IMR-90 (cell line): ENCODE results near the gene ANKRD11. TPM values are rescaled to one million over a fixed set of nuclear protein-coding genes. Genes with fewer than 3 reads are reported as not detected.

Source experiments
- ATAC-seq: fragments of 200-7000 bp; cut with Tn5 transposase; 2 replicates; pipeline ENCODE4 v1.9.1; 2020; ENCODE audit warnings: low read depth, mild to moderate bottlenecking, moderate library complexity
- BruUV-seq: library from RNA; stranded (reverse); fragments of 400-500 nt; replicated peaks from 2 replicates; lab custom pipeline; 2021; lab: Mats Ljungman, UMichigan
- CTCF ChIA-PET: fragments of 300-600 bp; formaldehyde crosslinking; extraction: SDS; loops from one replicate; lab custom pipeline; 2021; ENCODE audit warnings: antibody characterized with exemption; lab: Yijun Ruan, JAX
- POLR2A ChIA-PET: fragments of 300-600 bp; sonication (Branson Sonifier 250); formaldehyde crosslinking; loops from one replicate; lab custom pipeline; 2022; ENCODE audit warnings: antibody characterized with exemption; ENCODE audit not compliant: unreplicated experiment; lab: Charles Lee
- DNase-seq: peaks from one replicate; pipeline ENCODE4 v3.0.0; 2013
- H2AFZ ChIP-seq: replicated peaks from 2 replicates; pipeline ENCODE3; 2013; ENCODE audit warnings: low read length, mild to moderate bottlenecking; ENCODE audit not compliant: poor library complexity
- H2AK5ac ChIP-seq: 2 replicates; pipeline ENCODE4 v1.6.1; 2013; ENCODE audit warnings: low read depth, low read length, inconsistent platforms
- H2AK9ac ChIP-seq: replicated peaks from 2 replicates; pipeline ENCODE3; 2013; ENCODE audit warnings: mild to moderate bottlenecking, low read depth, low read length, moderate library complexity; ENCODE audit not compliant: poor library complexity
- H2BK120ac ChIP-seq: 2 replicates; pipeline ENCODE4 v1.6.1; 2013; ENCODE audit warnings: low read depth, low read length, inconsistent platforms
- H2BK15ac ChIP-seq: 3 replicates; pipeline ENCODE4 v1.6.1; 2013; ENCODE audit warnings: low read depth, low read length, inconsistent platforms
- H2BK20ac ChIP-seq: 2 replicates; pipeline ENCODE4 v1.6.1; 2013; ENCODE audit warnings: low read depth, mild to moderate bottlenecking, inconsistent platforms, low read length, moderate library complexity
- H2BK5ac ChIP-seq: 2 replicates; pipeline ENCODE4 v1.6.1; 2013; ENCODE audit warnings: mild to moderate bottlenecking, low read depth, low read length, inconsistent platforms; ENCODE audit not compliant: poor library complexity, severe bottlenecking
- H3K14ac ChIP-seq: replicated peaks from 2 replicates; pipeline ENCODE4 v1.6.1; 2013; ENCODE audit warnings: low read depth, low read length, inconsistent platforms
- H3K18ac ChIP-seq: 2 replicates; pipeline ENCODE4 v1.6.1; 2013; ENCODE audit warnings: low read depth, low read length, control low read depth
- H3K23ac ChIP-seq: 2 replicates; pipeline ENCODE4 v1.6.1; 2013; ENCODE audit warnings: low read depth, low read length, inconsistent platforms
- H3K27ac ChIP-seq: 2 replicates; pipeline ENCODE4 v1.5.1; 2013; ENCODE audit warnings: mild to moderate bottlenecking, control low read depth, low read length; ENCODE audit not compliant: insufficient read depth
- H3K27me3 ChIP-seq: 2 replicates; pipeline ENCODE4 v1.6.1; 2013; ENCODE audit warnings: low read length; ENCODE audit not compliant: control insufficient read depth, insufficient read depth
- H3K36me3 ChIP-seq: 2 replicates; pipeline ENCODE4 v1.6.1; 2013; ENCODE audit warnings: low read length, mixed read lengths; ENCODE audit not compliant: control insufficient read depth, insufficient read depth
- H3K4ac ChIP-seq: 2 replicates; pipeline ENCODE4 v1.6.1; 2013; ENCODE audit warnings: low read depth, low read length, inconsistent platforms
- H3K4me1 ChIP-seq: 2 replicates; pipeline ENCODE4 v1.6.1; 2013; ENCODE audit warnings: low read length, mixed read lengths; ENCODE audit not compliant: control insufficient read depth, insufficient read depth
- H3K4me2 ChIP-seq: 2 replicates; pipeline ENCODE4 v1.6.1; 2013; ENCODE audit warnings: low read depth, mild to moderate bottlenecking, control low read depth, low read length, moderate library complexity
- H3K4me3 ChIP-seq: 2 replicates; pipeline ENCODE4 v1.5.1; 2013; ENCODE audit warnings: low read depth, mild to moderate bottlenecking, control low read depth, low read length, moderate library complexity; ENCODE audit not compliant: insufficient read depth
- H3K56ac ChIP-seq: 2 replicates; pipeline ENCODE4 v1.6.1; 2013; ENCODE audit warnings: low read length, inconsistent platforms; ENCODE audit not compliant: insufficient read depth; ENCODE audit errors: extremely low read depth
- H3K79me1 ChIP-seq, 2 experiments: 2 replicates each; pipeline ENCODE4 v1.6.1; 2013; ENCODE audit warnings: low read length in 2 of 2, inconsistent platforms in 1 of 2, low read depth in 1 of 2
- H3K9ac ChIP-seq: 2 replicates; pipeline ENCODE4 v1.6.1; 2013; ENCODE audit warnings: low read depth, low read length, control low read depth
- H3K9me1 ChIP-seq: 2 replicates; pipeline ENCODE4 v1.6.1; 2013; ENCODE audit warnings: low read length, inconsistent platforms; ENCODE audit not compliant: insufficient read depth
- H3K9me3 ChIP-seq: 2 replicates; pipeline ENCODE4 v1.6.1; 2013; ENCODE audit warnings: low read length; ENCODE audit not compliant: control insufficient read depth, insufficient read depth
- H4K20me1 ChIP-seq: 2 replicates; pipeline ENCODE4 v1.6.1; 2013; ENCODE audit warnings: low read length, inconsistent platforms; ENCODE audit not compliant: insufficient read depth
- H4K5ac ChIP-seq: 2 replicates; pipeline ENCODE4 v1.6.1; 2013; ENCODE audit warnings: mild to moderate bottlenecking, low read depth, low read length, control low read depth
- H4K8ac ChIP-seq, 2 experiments: 2 replicates each; pipeline ENCODE4 v1.6.1; 2013; ENCODE audit warnings: low read depth in 2 of 2, low read length in 2 of 2, control low read depth in 1 of 2, inconsistent platforms in 1 of 2
- H4K91ac ChIP-seq: 2 replicates; pipeline ENCODE4 v1.6.1; 2013; ENCODE audit warnings: low read depth, low read length, inconsistent platforms; ENCODE audit not compliant: insufficient read depth
- CEBPB ChIP-seq: IDR thresholded peaks from 2 replicates; pipeline ENCODE4 v1.6.1; 2012; ENCODE audit warnings: low read depth, low read length, improper control_type of control experiment
- FOS ChIP-seq: fragments of 150-350 bp; IDR thresholded peaks from 2 replicates; pipeline ENCODE4 v1.6.1; 2016; ENCODE audit warnings: low read depth, low read length
- NFE2L2 ChIP-seq: fragments of 150-350 bp; IDR thresholded peaks from 2 replicates; pipeline ENCODE4 v1.6.1; 2016; ENCODE audit warnings: low read depth, mild to moderate bottlenecking, low read length
- RFX5 ChIP-seq: IDR thresholded peaks from 2 replicates; pipeline ENCODE4 v1.8.0; 2012; ENCODE audit warnings: low read depth, mild to moderate bottlenecking, low read length, moderate library complexity
- SMC3 ChIP-seq: fragments of 150-350 bp; IDR thresholded peaks from 2 replicates; pipeline ENCODE4 v1.6.1; 2016; ENCODE audit warnings: low read depth, mild to moderate bottlenecking, antibody characterized with exemption, low read length, moderate library complexity
- WGBS, 2 experiments: methylation state at CpG; one replicate each; pipeline versions ENCODE4 v1.1.5 to v1.1.7; 2013; ENCODE audit warnings: missing lambda C conversion rate in 2 of 2; ENCODE audit not compliant: insufficient read length in 1 of 2; ENCODE audit errors: extremely low coverage in 2 of 2; 5-methylcytosine and 5-hydroxymethylcytosine counted together
- dilution Hi-C: fragments of 300-500 bp; cut with HindIII; formaldehyde crosslinking; loops from one replicate; pipeline ENCODE4 v1.14.3; 2018; ENCODE audit warnings: low sequenced_read_pairs; ENCODE audit not compliant: unreplicated experiment
- in situ Hi-C: fragments of 300-500 bp; cut with MboI; formaldehyde crosslinking; loops from 3 replicates; pipeline ENCODE4 v1.14.3; 2019; ENCODE audit warnings: low sequenced_read_pairs, inconsistent platforms, mixed read lengths
- intact Hi-C: fragments of 100-400 bp; cut with micrococcal nuclease; formaldehyde crosslinking; loops from 2 replicates; pipeline ENCODE4 v1.10.0; 2022
- polyA plus RNA-seq, 3 experiments: library from polyadenylated mRNA; depleted of rRNA; stranded (reverse); fragments of >200 nt; gene quantifications; 2 replicates each; pipeline ENCODE4 v1.2.3, GENCODE V29; 2012; ENCODE audit warnings: low replicate concordance in 1 of 3
- total RNA-seq: library from RNA; depleted of rRNA; stranded (reverse); fragments of >200 nt; gene quantifications from 2 replicates; pipeline ENCODE4 v1.2.3, GENCODE V29; 2012
- TF ChIP-seq, protein P1 (sequence below): fragments of 150-350 bp; IDR thresholded peaks from 2 replicates; pipeline ENCODE4 v1.6.1; 2017; ENCODE audit warnings: mild to moderate bottlenecking, antibody characterized with exemption, low read length, low read depth
- TF ChIP-seq, protein P2 (sequence below): conservative IDR thresholded peaks from 2 replicates; pipeline ENCODE4 v1.5.1; 2012; ENCODE audit warnings: mild to moderate bottlenecking, low read depth, low read length, improper control_type of control experiment

ANKRD11 gene
- total and polyA plus RNA-seq, 2 of the 4 experiments (the other 2 are of a cell fraction): 46.8 to 71.9 TPM

DNA sequence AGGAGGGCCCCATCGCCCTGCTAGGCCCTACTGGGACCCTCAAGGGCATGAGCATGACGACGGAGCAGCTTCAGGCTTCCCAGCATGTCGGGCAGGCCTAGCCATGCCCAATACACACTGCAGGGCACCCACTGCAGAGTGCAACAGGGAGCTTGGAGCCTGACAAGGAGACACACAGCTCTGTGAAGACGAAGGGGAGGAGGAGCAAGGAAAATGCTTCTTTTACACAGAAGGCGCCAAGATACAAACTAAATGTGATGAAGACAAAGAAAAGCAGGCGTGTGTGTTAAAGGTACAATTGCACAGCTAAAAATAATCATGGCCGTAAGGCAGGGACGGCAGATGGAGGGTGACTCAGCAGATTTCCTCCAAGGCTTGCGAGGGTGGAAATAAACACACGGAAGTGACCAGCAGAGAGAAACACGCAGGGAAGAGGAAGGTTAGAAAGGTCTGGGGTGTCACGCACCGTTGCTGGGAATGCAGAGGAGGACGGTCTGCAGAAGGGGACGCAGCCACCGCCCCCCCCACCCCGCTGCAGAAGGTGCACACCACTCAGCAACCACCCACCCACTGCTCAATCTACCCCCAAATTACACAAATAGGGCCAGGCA lies 164.4 kb downstream of the ANKRD11 start (continued):
- TF ChIP-seq NFE2L2 (peak; percentile 100), SMC3 (no peak)

DNA sequence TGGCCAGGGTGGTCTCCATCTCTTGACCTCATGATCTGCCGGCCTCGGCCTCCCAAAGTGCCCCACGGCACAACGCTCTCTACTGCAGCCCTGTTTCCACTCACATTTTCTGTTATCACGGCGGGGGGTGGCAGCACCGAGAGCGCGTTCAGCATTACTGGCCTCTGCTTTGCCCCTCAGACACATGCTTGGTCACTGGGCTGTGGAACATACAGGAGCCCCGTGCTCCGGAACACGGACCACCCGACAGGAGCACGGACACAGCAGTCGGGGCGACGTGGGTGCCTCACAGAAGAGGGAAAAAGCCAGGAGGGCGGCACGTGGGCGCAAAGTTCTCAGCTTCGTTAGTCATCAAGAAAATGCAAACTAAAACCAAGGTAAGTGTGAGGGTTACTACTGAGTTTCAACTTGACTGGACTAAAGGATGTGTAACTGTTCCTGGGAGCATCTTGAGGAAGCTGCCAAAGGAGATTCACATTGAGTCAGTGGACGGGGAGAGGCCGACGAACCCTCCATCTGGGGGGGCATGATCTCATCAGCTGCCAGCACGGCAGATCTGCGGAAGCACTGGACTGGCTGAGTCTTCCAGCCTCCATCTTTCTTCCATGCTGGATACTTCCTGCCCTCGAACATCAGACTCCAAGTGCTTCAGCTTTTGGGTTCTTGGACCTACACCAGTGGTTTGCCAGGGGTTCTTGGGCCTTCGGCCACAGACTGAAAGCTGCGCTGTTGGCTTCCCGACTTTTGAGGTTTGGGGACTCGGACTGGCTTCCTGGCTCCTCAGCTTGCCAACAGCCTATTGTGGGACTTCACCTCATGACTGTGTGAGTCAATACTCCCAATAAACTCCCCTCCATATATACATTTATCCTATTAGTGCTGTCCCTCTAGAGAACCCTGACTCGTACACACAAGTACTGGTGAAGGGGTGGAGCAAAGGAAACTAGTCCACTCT lies 166.0 kb downstream of the ANKRD11 start:
- peaks cover 44% of the 10 kb centered on the region for H4K20me1 ChIP-seq
- in situ Hi-C loops (no loop called here), intact Hi-C loops (no loop called here), dilution Hi-C loops (no loop called here)
- peaks cover 4% of the 10 kb centered on the region; the same call in 1 of the 2 replicates for H3K36me3 ChIP-seq
- H3K27ac ChIP-seq: peak overlapping the region; percentile 88
- ChIA-PET CTCF (no interaction called here), POLR2A (no interaction called here)
- H3K4me1 ChIP-seq: peaks cover 54% of the 10 kb centered on the region
- peak overlapping the region; percentile 71; the same call in 1 of the 3 replicates for H2BK15ac ChIP-seq
- no peak overlapping the region for H3K4me2 ChIP-seq
- TF ChIP-seq RFX5 (no peak), FOS (peak; percentile 2; the same call in 1 of the 2 replicates), CEBPB (peak; percentile 15; the same call in 1 of the 2 replicates)
- TF ChIP-seq, protein P1, sequence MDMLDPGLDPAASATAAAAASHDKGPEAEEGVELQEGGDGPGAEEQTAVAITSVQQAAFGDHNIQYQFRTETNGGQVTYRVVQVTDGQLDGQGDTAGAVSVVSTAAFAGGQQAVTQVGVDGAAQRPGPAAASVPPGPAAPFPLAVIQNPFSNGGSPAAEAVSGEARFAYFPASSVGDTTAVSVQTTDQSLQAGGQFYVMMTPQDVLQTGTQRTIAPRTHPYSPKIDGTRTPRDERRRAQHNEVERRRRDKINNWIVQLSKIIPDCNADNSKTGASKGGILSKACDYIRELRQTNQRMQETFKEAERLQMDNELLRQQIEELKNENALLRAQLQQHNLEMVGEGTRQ: peak; percentile 48
- TF ChIP-seq, protein P2, sequence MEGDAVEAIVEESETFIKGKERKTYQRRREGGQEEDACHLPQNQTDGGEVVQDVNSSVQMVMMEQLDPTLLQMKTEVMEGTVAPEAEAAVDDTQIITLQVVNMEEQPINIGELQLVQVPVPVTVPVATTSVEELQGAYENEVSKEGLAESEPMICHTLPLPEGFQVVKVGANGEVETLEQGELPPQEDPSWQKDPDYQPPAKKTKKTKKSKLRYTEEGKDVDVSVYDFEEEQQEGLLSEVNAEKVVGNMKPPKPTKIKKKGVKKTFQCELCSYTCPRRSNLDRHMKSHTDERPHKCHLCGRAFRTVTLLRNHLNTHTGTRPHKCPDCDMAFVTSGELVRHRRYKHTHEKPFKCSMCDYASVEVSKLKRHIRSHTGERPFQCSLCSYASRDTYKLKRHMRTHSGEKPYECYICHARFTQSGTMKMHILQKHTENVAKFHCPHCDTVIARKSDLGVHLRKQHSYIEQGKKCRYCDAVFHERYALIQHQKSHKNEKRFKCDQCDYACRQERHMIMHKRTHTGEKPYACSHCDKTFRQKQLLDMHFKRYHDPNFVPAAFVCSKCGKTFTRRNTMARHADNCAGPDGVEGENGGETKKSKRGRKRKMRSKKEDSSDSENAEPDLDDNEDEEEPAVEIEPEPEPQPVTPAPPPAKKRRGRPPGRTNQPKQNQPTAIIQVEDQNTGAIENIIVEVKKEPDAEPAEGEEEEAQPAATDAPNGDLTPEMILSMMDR: no peak
- no TSS peak for BruUV-seq
- peak; percentile 92 for DNase-seq
- peak overlapping the region; percentile 69; the same call in 1 of the 2 replicates for H3K18ac ChIP-seq
- H2BK20ac ChIP-seq: peak overlapping the region; percentile 99; the same call in 1 of the 2 replicates
- H3K4me3 ChIP-seq: no peak overlapping the region
- no peaks in the 10 kb centered on the region for H3K27me3 ChIP-seq
- peak overlapping the region; percentile 99 for H3K14ac ChIP-seq
- H2BK120ac ChIP-seq: peak overlapping the region; percentile 99
- H2BK5ac ChIP-seq: peak overlapping the region; percentile 96
- peak overlapping the region; percentile 99 for H2AK5ac ChIP-seq
- H2AFZ ChIP-seq: no peak overlapping the region
- no peak overlapping the region for H3K56ac ChIP-seq
- 82% methylated on average over 18 of the region's 32 CpGs; no CpG with 5 or more reads in 1 of the 2 experiments for WGBS, 2 experiments
- ATAC-seq: no peak
- peak overlapping the region; percentile 28 for H4K5ac ChIP-seq
- peak overlapping the region; percentile 99 for H4K91ac ChIP-seq
- H3K9ac ChIP-seq: no peak overlapping the region
- peak overlapping the region; percentile 99 for H3K4ac ChIP-seq
- peak overlapping the region; percentile 54 to 98 for H4K8ac ChIP-seq
- peak overlapping the region; percentile 23 for H2AK9ac ChIP-seq
- peaks cover 21 to 86% of the 10 kb centered on the region in 2 experiments for H3K79me1 ChIP-seq
- no peaks in the 10 kb centered on the region for H3K9me3 ChIP-seq
- peak overlapping the region; percentile 60; the same call in 1 of the 2 replicates for H3K23ac ChIP-seq
- H3K9me1 ChIP-seq: peaks cover 51% of the 10 kb centered on the region
